DND-41 (cell line): ENCODE results near the gene IDH3G.

ENCODE experiments used
- ATAC-seq: fragments of 200-7000 bp; cut with Tn5 transposase; 3 replicates; pipeline ENCODE4 v1.9.1; 2021; ENCODE audit warnings: low read depth; ENCODE audit not compliant: insufficient read depth
- DNase-seq: peaks from one replicate; pipeline ENCODE4 v3.0.0-alpha.2; 2020
- H2AFZ ChIP-seq: 2 replicates; pipeline ENCODE4 v1.6.0; 2012; ENCODE audit warnings: low read depth, low read length
- H3K27ac ChIP-seq: 2 replicates; pipeline ENCODE4 v1.5.1; 2012; ENCODE audit warnings: low read length, inconsistent platforms
- H3K27me3 ChIP-seq: fragments of 200-600 bp; sonication (generic); 2 replicates; pipeline ENCODE4 v1.6.0; 2012; ENCODE audit warnings: low read length, mild to moderate bottlenecking, inconsistent platforms; ENCODE audit not compliant: insufficient read depth, poor library complexity
- H3K36me3 ChIP-seq: 2 replicates; pipeline ENCODE4 v1.5.1; 2012; ENCODE audit warnings: low read length, inconsistent platforms; ENCODE audit not compliant: insufficient read depth
- H3K4me1 ChIP-seq: 2 replicates; pipeline ENCODE4 v1.5.1; 2012; ENCODE audit warnings: mild to moderate bottlenecking, low read length; ENCODE audit not compliant: insufficient read depth
- H3K4me2 ChIP-seq: 2 replicates; pipeline ENCODE4 v1.6.0; 2012; ENCODE audit warnings: mild to moderate bottlenecking, moderate library complexity, low read length, inconsistent platforms; ENCODE audit not compliant: insufficient read depth
- H3K4me3 ChIP-seq, 2 experiments: fragments of 200-600 bp in 1 of 2; shearing (Covaris generic) in 1 of 2; 2 replicates each; pipeline ENCODE4 v1.5.1; 2012 to 2016; ENCODE audit warnings: inconsistent platforms in 2 of 2, low read length in 2 of 2, mild to moderate bottlenecking in 2 of 2, low read depth in 1 of 2, moderate library complexity in 1 of 2
- H3K79me2 ChIP-seq: 2 replicates; pipeline ENCODE4 v1.6.0; 2012; ENCODE audit warnings: low read length, inconsistent platforms; ENCODE audit not compliant: insufficient read depth
- H3K9ac ChIP-seq: 2 replicates; pipeline ENCODE4 v1.6.0; 2012; ENCODE audit warnings: low read depth, mild to moderate bottlenecking, inconsistent platforms, low read length, moderate library complexity
- H3K9me3 ChIP-seq: 2 replicates; pipeline ENCODE4 v1.5.1; 2012; ENCODE audit warnings: low read length, moderate library complexity, mild to moderate bottlenecking, inconsistent platforms; ENCODE audit not compliant: insufficient read depth, severe bottlenecking
- H4K20me1 ChIP-seq: 2 replicates; pipeline ENCODE4 v1.6.0; 2012; ENCODE audit warnings: low read length; ENCODE audit not compliant: insufficient read depth
- EZH2 ChIP-seq: IDR thresholded peaks from 3 replicates; pipeline ENCODE4 v1.6.1; 2012; ENCODE audit warnings: borderline replicate concordance, low read depth, mild to moderate bottlenecking, moderate library complexity, low read length, inconsistent platforms; ENCODE audit not compliant: severe bottlenecking
- TF ChIP-seq, protein P1 (sequence below): IDR thresholded peaks from 2 replicates; pipeline ENCODE4 v1.5.1; 2012; ENCODE audit warnings: borderline replicate concordance, low read length, moderate library complexity, mild to moderate bottlenecking; ENCODE audit not compliant: poor library complexity, severe bottlenecking; ENCODE audit errors: extremely low read depth

The IDH3G gene

DNA sequence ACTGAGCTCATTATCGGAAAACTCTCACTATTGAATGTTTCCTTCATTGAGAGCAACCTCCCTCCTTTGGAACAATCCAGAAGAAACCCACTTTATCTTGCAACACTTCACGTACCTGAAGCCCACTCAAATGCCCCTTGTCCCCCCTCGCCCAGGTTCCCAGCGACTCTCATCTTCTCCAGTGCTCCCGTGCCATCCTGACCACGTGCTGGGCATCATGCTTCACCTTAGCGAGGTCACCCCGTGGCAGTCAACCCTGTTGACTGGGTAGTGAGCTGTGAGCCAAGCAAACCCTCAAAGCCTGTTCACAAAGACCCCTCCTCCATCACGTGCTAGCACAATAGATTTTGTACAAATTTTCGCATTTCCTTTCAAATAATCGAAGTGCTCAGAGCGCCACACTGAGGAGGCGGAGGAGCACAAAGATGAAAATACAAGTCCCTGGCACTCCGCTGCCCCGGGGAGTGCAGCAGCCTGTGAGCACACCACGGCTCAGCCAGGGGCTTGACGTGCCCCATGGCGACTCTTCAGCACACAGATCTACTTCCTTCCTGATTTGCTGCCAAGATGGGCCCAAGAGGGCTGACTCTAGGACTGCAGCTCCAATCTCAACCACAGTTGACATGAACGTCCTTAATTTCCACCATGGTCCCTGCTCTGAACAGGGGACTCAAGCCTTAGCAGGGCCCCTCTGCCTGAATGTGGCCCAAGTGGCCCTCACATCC, 20.6 kb upstream of the IDH3G start:
- peaks cover 11% of the 10 kb centered on the region for H3K27me3 ChIP-seq
- H3K36me3 ChIP-seq: no peaks in the 10 kb centered on the region
- H2AFZ ChIP-seq: no peak overlapping the region
- H3K79me2 ChIP-seq: no peaks in the 10 kb centered on the region
- H4K20me1 ChIP-seq: no peaks in the 10 kb centered on the region
- no peak overlapping the region for H3K4me3 ChIP-seq
- no peak for DNase-seq
- ATAC-seq: no peak
- no peak overlapping the region for H3K9ac ChIP-seq
- H3K9me3 ChIP-seq: no peaks in the 10 kb centered on the region
- peaks cover 9% of the 10 kb centered on the region for H3K4me1 ChIP-seq
- no peak for TF ChIP-seq EZH2
- TF ChIP-seq, protein P1, sequence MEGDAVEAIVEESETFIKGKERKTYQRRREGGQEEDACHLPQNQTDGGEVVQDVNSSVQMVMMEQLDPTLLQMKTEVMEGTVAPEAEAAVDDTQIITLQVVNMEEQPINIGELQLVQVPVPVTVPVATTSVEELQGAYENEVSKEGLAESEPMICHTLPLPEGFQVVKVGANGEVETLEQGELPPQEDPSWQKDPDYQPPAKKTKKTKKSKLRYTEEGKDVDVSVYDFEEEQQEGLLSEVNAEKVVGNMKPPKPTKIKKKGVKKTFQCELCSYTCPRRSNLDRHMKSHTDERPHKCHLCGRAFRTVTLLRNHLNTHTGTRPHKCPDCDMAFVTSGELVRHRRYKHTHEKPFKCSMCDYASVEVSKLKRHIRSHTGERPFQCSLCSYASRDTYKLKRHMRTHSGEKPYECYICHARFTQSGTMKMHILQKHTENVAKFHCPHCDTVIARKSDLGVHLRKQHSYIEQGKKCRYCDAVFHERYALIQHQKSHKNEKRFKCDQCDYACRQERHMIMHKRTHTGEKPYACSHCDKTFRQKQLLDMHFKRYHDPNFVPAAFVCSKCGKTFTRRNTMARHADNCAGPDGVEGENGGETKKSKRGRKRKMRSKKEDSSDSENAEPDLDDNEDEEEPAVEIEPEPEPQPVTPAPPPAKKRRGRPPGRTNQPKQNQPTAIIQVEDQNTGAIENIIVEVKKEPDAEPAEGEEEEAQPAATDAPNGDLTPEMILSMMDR: no peak
- no peak overlapping the region for H3K4me2 ChIP-seq
- H3K27ac ChIP-seq: no peak overlapping the region

DNA sequence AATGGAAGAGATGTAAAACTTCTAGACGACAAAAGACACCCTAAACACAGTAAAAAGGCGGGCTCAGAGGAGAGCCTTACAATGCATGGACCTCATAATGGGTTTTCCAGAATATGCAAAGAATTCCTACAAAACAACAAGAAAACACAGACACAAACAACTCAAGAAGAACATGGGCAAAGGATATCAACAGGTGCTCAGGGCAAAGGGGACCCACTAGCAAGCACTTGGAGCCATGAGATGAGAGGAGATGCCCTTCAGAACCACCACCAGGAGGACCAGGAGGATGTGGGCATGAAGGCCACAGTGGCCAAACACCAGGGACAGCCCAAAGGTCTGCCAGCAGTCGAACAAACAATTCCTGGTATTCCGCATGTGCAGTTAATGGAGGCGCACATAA, 19.0 kb upstream of the IDH3G start:
- no peaks in the 10 kb centered on the region for H3K36me3 ChIP-seq
- no peak overlapping the region for H3K27ac ChIP-seq
- no peak overlapping the region for H3K4me3 ChIP-seq
- ATAC-seq (no peak), DNase-seq (no peak)
- H3K4me1 ChIP-seq: no peaks in the 10 kb centered on the region
- no peaks in the 10 kb centered on the region for H4K20me1 ChIP-seq
- H3K79me2 ChIP-seq: no peaks in the 10 kb centered on the region
- H3K27me3 ChIP-seq: no peaks in the 10 kb centered on the region
- no peak overlapping the region for H2AFZ ChIP-seq
- H3K9me3 ChIP-seq: no peaks in the 10 kb centered on the region
- no peak overlapping the region for H3K9ac ChIP-seq
- no peak overlapping the region for H3K4me2 ChIP-seq
- TF ChIP-seq, protein P1: no peak
- TF ChIP-seq EZH2: no peak

DNA sequence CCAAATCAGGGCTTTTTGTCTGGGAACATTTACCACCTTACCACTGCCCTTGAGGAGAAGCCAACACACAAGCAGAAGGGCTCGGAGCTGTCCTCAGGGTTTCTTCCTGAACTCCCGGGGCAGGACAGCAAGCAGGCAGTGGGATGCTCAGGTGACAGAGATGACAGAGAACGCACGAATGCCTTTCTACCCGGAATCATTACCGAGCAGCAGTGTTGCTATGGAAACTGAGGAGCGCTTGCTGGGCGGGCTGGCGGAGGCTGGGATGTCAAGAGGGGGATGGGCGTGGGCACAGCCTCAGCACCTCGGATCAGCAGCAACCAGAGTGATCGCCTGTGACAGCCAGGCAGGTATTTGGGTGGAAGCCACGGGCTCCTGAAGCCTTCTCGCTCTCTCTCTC, 18.0 kb upstream of the IDH3G start:
- Histone ChIP-seq H3K27me3 (no peaks in the 10 kb centered on the region), H3K36me3 (no peaks in the 10 kb centered on the region), H3K4me2 (no peak overlapping the region), H3K27ac (no peak overlapping the region), H3K9me3 (no peaks in the 10 kb centered on the region), H2AFZ (no peak overlapping the region), H3K9ac (no peak overlapping the region), H3K4me3 (no peak overlapping the region), H3K4me1 (no peaks in the 10 kb centered on the region), H3K79me2 (no peaks in the 10 kb centered on the region), H4K20me1 (no peaks in the 10 kb centered on the region)
- no peak for DNase-seq
- ATAC-seq: no peak
- TF ChIP-seq EZH2: no peak
- TF ChIP-seq, protein P1: no peak

DNA sequence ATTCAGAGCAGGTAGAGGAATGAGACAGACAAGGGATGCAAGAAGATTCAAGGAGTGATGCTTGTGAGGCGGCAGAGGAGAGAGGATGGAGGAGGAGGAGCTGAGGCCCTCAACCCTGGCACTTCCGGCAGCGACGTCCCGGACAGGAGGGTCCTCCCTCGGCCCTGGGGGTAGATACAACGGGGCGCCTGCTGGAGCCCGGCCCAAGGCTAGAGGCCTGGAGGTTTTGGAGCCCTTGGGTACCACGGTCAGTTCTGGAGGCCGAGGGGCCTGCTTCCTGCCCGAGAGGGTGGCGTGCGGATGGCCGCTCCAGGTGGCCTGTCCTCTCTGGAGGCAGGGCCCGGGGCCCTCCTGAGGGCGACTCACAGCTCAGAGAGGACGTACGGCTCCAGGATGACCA, 13.8 kb upstream of the IDH3G start:
- no peak for TF ChIP-seq EZH2
- TF ChIP-seq, protein P1: no peak
- no peaks in the 10 kb centered on the region for H3K27me3 ChIP-seq
- no peaks in the 10 kb centered on the region for H3K9me3 ChIP-seq
- no peaks in the 10 kb centered on the region for H3K79me2 ChIP-seq
- H3K36me3 ChIP-seq: no peaks in the 10 kb centered on the region
- H3K4me1 ChIP-seq: no peaks in the 10 kb centered on the region
- H3K9ac ChIP-seq: no peak overlapping the region
- ATAC-seq (no peak), DNase-seq (no peak)
- no peak overlapping the region for H3K4me2 ChIP-seq
- H4K20me1 ChIP-seq: no peaks in the 10 kb centered on the region
- no peak overlapping the region for H3K4me3 ChIP-seq
- H3K27ac ChIP-seq: no peak overlapping the region
- no peak overlapping the region for H2AFZ ChIP-seq
